GM20000 (cell line): ENCODE results near the gene NDUFB4.
A peak's percentile ranks its signal among the peaks of the same experiment; 100 is the strongest.

Experiments
- DNase-seq: peaks from one replicate; pipeline ENCODE4 v3.0.0; 2012; ENCODE audit warnings: low spot score
- CTCF ChIP-seq: IDR thresholded peaks from 2 replicates; pipeline ENCODE4 v1.5.1; 2012; ENCODE audit warnings: mild to moderate bottlenecking, control low read depth; ENCODE audit errors: extremely low read depth, missing control alignments

NDUFB4 gene

GRCh38 chr3:120596116-120596852 is at the start of gene NDUFB4:
Gene NDUFB4 (plus strand): TSS chr3:120596336. CDS start chr3:120596360, 24 bp downstream.
- no peak for TF ChIP-seq CTCF
- DNase-seq: peak; percentile 94

DNA sequence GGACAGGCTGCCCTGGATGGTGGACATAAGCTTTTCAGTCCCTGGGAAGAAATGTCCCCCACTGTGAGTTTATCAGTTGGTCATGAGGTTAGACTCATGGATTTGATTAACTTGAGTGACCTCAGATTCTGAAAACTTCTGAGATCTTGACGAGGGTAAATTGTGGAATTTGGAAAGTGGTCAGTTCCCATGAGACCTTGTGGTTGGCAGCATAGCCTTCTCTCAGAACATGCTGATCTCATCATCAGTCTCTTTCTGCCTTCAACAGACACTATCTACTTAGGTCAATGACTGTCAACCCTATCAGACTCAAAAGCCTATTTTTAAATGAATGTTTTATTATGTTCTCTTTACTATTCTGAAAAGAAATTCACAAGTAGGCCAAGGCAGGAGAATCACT is 45.6 kb upstream of the NDUFB4 start:
- DNase-seq: no peak

DNA sequence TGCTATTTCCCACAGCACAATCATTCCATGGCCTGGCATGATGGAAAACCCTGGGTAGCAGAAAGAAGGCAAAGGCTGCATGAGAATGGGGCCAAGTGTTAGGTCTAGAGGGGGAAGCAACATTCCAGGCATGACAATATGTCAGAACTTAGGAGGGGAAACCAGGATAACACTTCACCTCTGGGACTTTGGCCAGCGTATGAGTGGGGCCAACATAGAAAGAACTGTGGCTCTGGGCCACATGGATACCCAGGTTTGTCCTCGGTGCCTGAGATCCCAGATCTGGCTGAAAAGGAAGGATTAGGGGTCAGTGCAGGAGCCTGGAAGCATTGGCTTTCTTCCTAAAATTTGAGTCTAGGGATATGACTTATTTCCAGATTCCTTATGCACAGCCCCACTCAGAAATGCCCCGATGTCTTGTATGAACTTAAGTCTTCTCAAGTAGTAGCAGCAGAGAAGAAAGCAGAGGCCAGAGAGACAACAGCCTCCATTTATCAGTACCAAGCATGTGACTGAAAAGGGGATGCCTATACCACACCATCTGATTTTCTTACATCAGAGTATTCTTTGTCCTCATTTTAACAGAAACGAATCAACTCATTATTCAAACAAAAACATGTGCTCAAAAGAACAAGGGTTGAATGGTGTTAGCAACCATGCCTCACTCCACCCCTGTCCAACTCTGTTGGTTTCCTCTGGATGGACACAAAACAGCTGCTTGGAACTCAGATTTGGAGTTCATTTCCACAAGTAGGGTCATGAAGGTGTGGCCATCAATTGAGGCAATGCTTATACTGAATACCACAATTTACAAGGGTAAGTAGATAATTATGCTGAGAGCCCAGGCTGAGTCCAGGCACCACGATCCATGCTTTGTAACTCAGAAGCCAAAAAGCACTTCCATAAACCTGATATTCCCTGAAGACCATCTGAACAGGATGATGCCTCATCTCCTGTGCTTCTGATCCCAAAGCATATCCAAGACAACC is 43.7 kb upstream of the NDUFB4 start:
- no peak for TF ChIP-seq CTCF
- DNase-seq: no peak

More for the DNA sequence above, 45.6 kb upstream of the NDUFB4 start:
- no peak for TF ChIP-seq CTCF

GRCh38 chr3:120554812-120555606 is 41.1 kb upstream of the NDUFB4 start:
- no peak for DNase-seq

GRCh38 chr3:120555657-120556509 is 40.3 kb upstream of the NDUFB4 start:
- DNase-seq: no peak

More at GRCh38 chr3:120554812-120555606, 41.1 kb upstream of the NDUFB4 start:
- TF ChIP-seq CTCF: no peak

More at GRCh38 chr3:120555657-120556509, 40.3 kb upstream of the NDUFB4 start:
- TF ChIP-seq CTCF: no peak
